Stimulated activated CD8-positive, alpha-beta memory T cell treated with anti-CD3 and anti-CD28 coated beads, Interleukin-15, amount 100 ng/mL, for 1 hour (primary cell): ENCODE data around the gene GOSR1.

Experiments
- DNase-seq: peaks from one replicate; pipeline ENCODE4 v3.0.0-alpha.2; 2020; ENCODE audit warnings: low read depth

The GOSR1 gene

DNA sequence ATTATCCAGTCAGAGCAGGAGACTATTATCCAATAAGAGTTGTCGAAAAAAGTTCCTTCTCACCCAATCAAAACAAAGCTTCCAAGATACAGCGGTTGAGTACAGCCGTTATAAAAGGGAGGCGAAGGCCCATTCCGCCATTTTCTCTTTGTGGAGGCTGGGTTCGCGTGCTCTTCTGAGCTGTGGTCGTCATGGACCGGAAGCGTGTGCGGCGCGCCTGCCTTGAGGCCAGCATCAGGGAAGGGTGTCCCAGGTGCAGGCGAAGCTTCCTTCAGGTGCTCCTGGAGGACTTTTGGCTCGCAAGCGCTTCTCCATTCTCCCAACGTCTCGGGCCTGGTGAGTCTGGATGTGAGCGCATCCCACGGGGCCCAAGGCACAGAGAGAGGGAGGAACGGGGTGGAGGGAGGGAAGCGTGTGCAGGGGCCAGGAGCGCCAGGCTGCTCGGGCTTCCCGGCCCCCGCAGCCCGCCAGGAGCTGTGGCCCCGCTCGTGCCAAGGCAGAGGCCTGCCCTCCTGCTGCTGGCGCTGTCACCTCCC lies 99.2 kb downstream of the GOSR1 start:
- DNase-seq: no peak
